B cell (primary cell): Measurements from ENCODE around the gene GRM3. TPM values are rescaled to one million over a fixed set of nuclear protein-coding genes. Genes with fewer than 3 reads are reported as not detected.

Experiments
- ATAC-seq: fragments of 200-7000 bp; cut with Tn5 transposase; one replicate; pipeline ENCODE4 v1.10.0; 2021; ENCODE audit warnings: low read depth, mild to moderate bottlenecking, moderate number of reproducible peaks, moderate library complexity
- CTCF ChIA-PET: fragments of 350-600 bp; sonication (Branson Sonifier 250); formaldehyde crosslinking; loops from one replicate; lab custom pipeline; 2021; ENCODE audit warnings: antibody characterized with exemption, inconsistent platforms; lab: Charles Lee
- POLR2A ChIA-PET: fragments of 350-600 bp; sonication (Branson Sonifier 250); formaldehyde crosslinking; loops from one replicate; lab custom pipeline; 2021; ENCODE audit warnings: antibody characterized with exemption; lab: Charles Lee
- DNase-seq: peaks from one replicate; pipeline ENCODE4 v3.0.0; 2013
- H2AFZ ChIP-seq: 2 replicates; pipeline ENCODE4 v1.6.1; 2012; ENCODE audit warnings: mild to moderate bottlenecking, low read depth, low read length; ENCODE audit not compliant: insufficient read depth, poor library complexity, severe bottlenecking
- H3K27ac ChIP-seq, 2 donors: 1 replicate in 1 of 2; 2 replicates in 1 of 2; pipeline ENCODE4 v1.5.1; 2012 to 2013; ENCODE audit warnings: low read length in 2 of 2, mild to moderate bottlenecking in 2 of 2, moderate library complexity in 1 of 2
- H3K27me3 ChIP-seq, 4 experiments: fragments of 200-600 bp in 1 of 4; sonication (generic) in 1 of 4; replicated peaks in 1 of 4; 1 replicate in 2 of 4; 2 replicates in 2 of 4; pipeline versions ENCODE4 v1.6.1 to v1.7.0; 2013 to 2016; ENCODE audit warnings: low read length in 3 of 4, mild to moderate bottlenecking in 2 of 4, mixed read lengths in 1 of 4, moderate library complexity in 1 of 4; ENCODE audit not compliant: insufficient read depth in 4 of 4, control insufficient read depth in 3 of 4; ENCODE audit errors: control extremely low read depth in 1 of 4
- H3K36me3 ChIP-seq, 2 experiments: replicated peaks in 1 of 2; 1 replicate in 1 of 2; 2 replicates in 1 of 2; pipeline versions ENCODE4 v1.6.1 to v1.7.1; 2013; ENCODE audit warnings: low read length in 1 of 2; ENCODE audit not compliant: insufficient read depth in 2 of 2, control insufficient read depth in 1 of 2; ENCODE audit errors: control extremely low read depth in 1 of 2, extremely low read depth in 1 of 2
- H3K4me1 ChIP-seq, 2 donors: fragments of 200-600 bp in 1 of 2; sonication (generic) in 1 of 2; 1 replicate in 1 of 2; 2 replicates in 1 of 2; pipeline versions ENCODE4 v1.5.1 to v1.6.1; 2013 to 2017; ENCODE audit warnings: low read length in 2 of 2; ENCODE audit not compliant: control insufficient read depth in 2 of 2, insufficient read depth in 2 of 2
- H3K4me2 ChIP-seq: replicated peaks from 2 replicates; pipeline ENCODE3; 2012; ENCODE audit warnings: mild to moderate bottlenecking, low read depth, low read length; ENCODE audit not compliant: poor library complexity, severe bottlenecking
- H3K4me3 ChIP-seq, 5 experiments: fragments of 200-600 bp in 1 of 5; sonication (generic) in 1 of 5; 1 replicate in 3 of 5; 2 replicates in 2 of 5; pipeline versions ENCODE4 v1.5.1 to v1.7.0; 2011 to 2016; ENCODE audit warnings: low read length in 4 of 5, mild to moderate bottlenecking in 4 of 5, low read depth in 2 of 5, control low read depth in 1 of 5, moderate library complexity in 1 of 5; ENCODE audit not compliant: insufficient read depth in 1 of 5; ENCODE audit errors: control extremely low read depth in 1 of 5, extremely low read depth in 1 of 5
- H3K79me2 ChIP-seq: fragments of 200-600 bp; sonication (generic); one replicate; pipeline ENCODE4 v1.6.0; 2016; ENCODE audit warnings: low read length; ENCODE audit not compliant: control insufficient read depth, insufficient read depth
- H3K9ac ChIP-seq: fragments of 200-600 bp; sonication (generic); 2 replicates; pipeline ENCODE4 v1.6.1; 2017; ENCODE audit warnings: mild to moderate bottlenecking, low read length, moderate library complexity
- H3K9me3 ChIP-seq, 3 donors: one replicate each; pipeline versions ENCODE4 v1.6.1 to v1.7.1; 2013; ENCODE audit warnings: low read length in 2 of 3; ENCODE audit not compliant: control insufficient read depth in 2 of 3, insufficient read depth in 1 of 3; ENCODE audit errors: control extremely low read depth in 1 of 3
- H4K20me1 ChIP-seq: 2 replicates; pipeline ENCODE4 v1.6.0; 2012; ENCODE audit warnings: mild to moderate bottlenecking, low read length; ENCODE audit not compliant: insufficient read depth, control insufficient read depth, poor library complexity, severe bottlenecking
- H3K27ac Mint-ChIP-seq: one replicate; pipeline ENCODE4 v1.8.0; 2021; ENCODE audit warnings: mixed read lengths
- H3K27me3 Mint-ChIP-seq: one replicate; pipeline ENCODE4 v1.8.0; 2021; ENCODE audit warnings: mixed read lengths
- H3K4me1 Mint-ChIP-seq: one replicate; pipeline ENCODE4 v1.8.0; 2021; ENCODE audit warnings: mixed read lengths
- H3K4me3 Mint-ChIP-seq: one replicate; pipeline ENCODE4 v1.8.0; 2021; ENCODE audit warnings: mixed read lengths
- H3K9me3 Mint-ChIP-seq: one replicate; pipeline ENCODE4 v1.8.0; 2022; ENCODE audit warnings: mixed read lengths; ENCODE audit not compliant: insufficient read depth
- EZH2 ChIP-seq: IDR thresholded peaks from 2 replicates; pipeline ENCODE4 v1.6.1; 2012; ENCODE audit warnings: borderline replicate concordance, low read depth, mild to moderate bottlenecking, moderate library complexity, low read length; ENCODE audit not compliant: insufficient read depth, poor library complexity, severe bottlenecking
- WGBS: methylation state at CpG from one replicate; pipeline ENCODE4 v1.1.5; 2013; ENCODE audit warnings: missing lambda C conversion rate; ENCODE audit not compliant: insufficient coverage; 5-methylcytosine and 5-hydroxymethylcytosine counted together
- intact Hi-C: fragments of 100-400 bp; cut with micrococcal nuclease; formaldehyde crosslinking; loops from one replicate; pipeline ENCODE4 v1.10.0; 2022
- polyA plus RNA-seq: library from polyadenylated mRNA; depleted of rRNA; stranded (reverse); fragments of >200 nt; gene quantifications from 2 replicates; pipeline ENCODE4 v1.2.3, GENCODE V29; 2012
- total RNA-seq, 2 donors: library from RNA; stranded (reverse); fragments of 120-200 nt in 1 of 2; gene quantifications; 1 replicate in 1 of 2; 2 replicates in 1 of 2; pipeline versions ENCODE4 v1.2.3 to v1.2.4, GENCODE V29; 2013 to 2022
- TF ChIP-seq, protein P1 (sequence below): fragments of 200-600 bp; IDR thresholded peaks from one replicate; pipeline ENCODE4 v1.8.0; 2022; ENCODE audit warnings: antibody characterized with exemption, mild to moderate bottlenecking

Gene GRM3
- total and polyA plus RNA-seq, 2 donors (not counting 1 experiment from before 2014, with no cell fraction given) = not detected

DNA sequence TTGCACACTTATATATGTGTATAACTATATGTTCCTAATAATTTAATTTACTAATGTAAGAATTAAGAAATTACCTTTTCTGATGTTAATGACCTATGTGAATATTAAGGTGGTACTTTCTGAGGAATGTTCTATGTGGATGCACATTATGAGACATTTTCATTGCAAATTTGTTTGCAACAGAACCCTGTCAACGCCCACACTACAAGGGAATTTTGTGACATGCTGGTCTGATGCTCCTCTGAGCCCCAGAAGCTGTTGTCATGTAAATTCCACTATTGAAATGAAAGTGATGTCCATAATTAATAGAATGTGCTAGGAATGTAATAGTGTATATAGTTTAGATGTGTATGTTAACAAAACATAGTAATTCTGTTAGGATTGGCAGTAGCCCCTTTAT is 4.5 kb downstream of the GRM3 start:
- no peaks in the 10 kb centered on the region for H3K4me1 ChIP-seq
- no peak for DNase-seq
- intact Hi-C loops = no loop called here
- no peak overlapping the region for H3K4me2 ChIP-seq
- H3K79me2 ChIP-seq = no peaks in the 10 kb centered on the region
- Mint-ChIP-seq H3K9me3 (no peaks in the 10 kb centered on the region), H3K27me3 (peaks cover 21% of the 10 kb centered on the region), H3K27ac (no peak overlapping the region), H3K4me3 (no peak overlapping the region), H3K4me1 (peaks cover 3% of the 10 kb centered on the region)
- peaks cover 0 to 10% (median 0%) of the 10 kb centered on the region in 3 donors for H3K9me3 ChIP-seq
- POLR2A ChIA-PET = no interaction called here
- TF ChIP-seq, protein P1, sequence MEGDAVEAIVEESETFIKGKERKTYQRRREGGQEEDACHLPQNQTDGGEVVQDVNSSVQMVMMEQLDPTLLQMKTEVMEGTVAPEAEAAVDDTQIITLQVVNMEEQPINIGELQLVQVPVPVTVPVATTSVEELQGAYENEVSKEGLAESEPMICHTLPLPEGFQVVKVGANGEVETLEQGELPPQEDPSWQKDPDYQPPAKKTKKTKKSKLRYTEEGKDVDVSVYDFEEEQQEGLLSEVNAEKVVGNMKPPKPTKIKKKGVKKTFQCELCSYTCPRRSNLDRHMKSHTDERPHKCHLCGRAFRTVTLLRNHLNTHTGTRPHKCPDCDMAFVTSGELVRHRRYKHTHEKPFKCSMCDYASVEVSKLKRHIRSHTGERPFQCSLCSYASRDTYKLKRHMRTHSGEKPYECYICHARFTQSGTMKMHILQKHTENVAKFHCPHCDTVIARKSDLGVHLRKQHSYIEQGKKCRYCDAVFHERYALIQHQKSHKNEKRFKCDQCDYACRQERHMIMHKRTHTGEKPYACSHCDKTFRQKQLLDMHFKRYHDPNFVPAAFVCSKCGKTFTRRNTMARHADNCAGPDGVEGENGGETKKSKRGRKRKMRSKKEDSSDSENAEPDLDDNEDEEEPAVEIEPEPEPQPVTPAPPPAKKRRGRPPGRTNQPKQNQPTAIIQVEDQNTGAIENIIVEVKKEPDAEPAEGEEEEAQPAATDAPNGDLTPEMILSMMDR = no peak
- TF ChIP-seq EZH2 = no peak
- H4K20me1 ChIP-seq = no peaks in the 10 kb centered on the region
- H3K9ac ChIP-seq = no peak overlapping the region
- no peak overlapping the region for H2AFZ ChIP-seq
- no peaks in the 10 kb centered on the region for H3K36me3 ChIP-seq
- ATAC-seq = no peak
- H3K27ac ChIP-seq = no peak overlapping the region
- CTCF ChIA-PET = no interaction called here
- peaks cover 0 to 20% (median 2%) of the 10 kb centered on the region in 4 experiments for H3K27me3 ChIP-seq
- H3K4me3 ChIP-seq = no peak overlapping the region
- WGBS = no CpG with 5 or more reads among the region's 1 CpG

DNA sequence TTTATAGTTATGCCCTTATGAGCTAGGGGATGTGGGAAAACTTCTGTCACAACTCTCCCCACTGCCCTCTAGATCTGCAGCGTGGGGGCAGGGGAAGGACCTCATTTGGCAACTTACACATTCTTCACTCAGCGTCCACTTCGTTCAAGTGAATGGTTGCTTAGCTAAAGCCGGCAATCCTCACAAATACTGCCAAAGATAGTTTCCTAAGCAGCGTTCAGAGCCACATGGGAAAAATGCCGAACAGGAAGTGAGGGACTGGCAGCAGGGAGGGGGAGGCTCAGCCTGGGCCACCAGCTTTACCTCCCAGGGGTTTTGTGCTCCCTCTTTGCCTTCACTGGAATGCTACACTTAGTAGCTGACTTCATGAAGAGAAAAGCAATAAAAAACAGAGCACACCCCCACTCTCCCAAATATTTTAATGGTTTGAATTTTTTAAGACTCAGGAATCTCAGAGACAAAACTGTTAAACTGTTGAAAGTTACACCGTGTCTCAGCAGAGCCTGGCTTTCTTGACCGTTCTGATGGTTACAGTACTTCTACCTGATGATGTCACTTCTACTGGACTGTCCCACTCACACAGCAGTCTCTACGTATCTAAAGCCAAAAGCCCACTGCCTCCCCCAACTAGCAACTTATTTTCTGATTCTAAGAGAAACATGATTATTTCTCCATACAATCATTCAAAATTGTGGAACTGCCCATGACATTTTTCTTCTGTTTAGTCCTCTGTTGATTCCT is 10.4 kb downstream of the GRM3 start:
- ChIA-PET CTCF (no interaction called here), POLR2A (no interaction called here)
- Mint-ChIP-seq H3K4me3 (no peak overlapping the region), H3K4me1 (no peaks in the 10 kb centered on the region), H3K27me3 (no peaks in the 10 kb centered on the region), H3K9me3 (no peaks in the 10 kb centered on the region), H3K27ac (no peak overlapping the region)
- no peak overlapping the region for H3K4me2 ChIP-seq
- 81% methylated on average over 7 of the region's 9 CpGs for WGBS
- H3K79me2 ChIP-seq = no peaks in the 10 kb centered on the region
- DNase-seq = no peak
- no peaks in the 10 kb centered on the region for H3K9me3 ChIP-seq
- H3K4me3 ChIP-seq = no peak overlapping the region
- no peak overlapping the region for H3K27ac ChIP-seq
- intact Hi-C loops = no loop called here
- no peak overlapping the region for H2AFZ ChIP-seq
- H3K9ac ChIP-seq = no peak overlapping the region
- H3K36me3 ChIP-seq = no peaks in the 10 kb centered on the region
- H3K27me3 ChIP-seq = no peaks in the 10 kb centered on the region
- H4K20me1 ChIP-seq = no peaks in the 10 kb centered on the region
- no peak for ATAC-seq
- TF ChIP-seq EZH2 = no peak
- TF ChIP-seq, protein P1 = no peak
- no peaks in the 10 kb centered on the region for H3K4me1 ChIP-seq
